Loucy (cell line): ENCODE data around the gene NAALADL2.

Experiments
- EZH2phosphoT487 ChIP-seq: fragments of 200-600 bp; IDR thresholded peaks from 2 replicates; pipeline ENCODE4 v1.6.1; 2018; ENCODE audit warnings: antibody characterized with exemption, mild to moderate bottlenecking, moderate library complexity, borderline replicate concordance
- TF ChIP-seq, protein P1 (sequence below): fragments of 200-600 bp; sonication (generic); conservative IDR thresholded peaks from 2 replicates; pipeline ENCODE4 v1.5.1; 2014; ENCODE audit warnings: mild to moderate bottlenecking, antibody characterized with exemption, low read length

DNA sequence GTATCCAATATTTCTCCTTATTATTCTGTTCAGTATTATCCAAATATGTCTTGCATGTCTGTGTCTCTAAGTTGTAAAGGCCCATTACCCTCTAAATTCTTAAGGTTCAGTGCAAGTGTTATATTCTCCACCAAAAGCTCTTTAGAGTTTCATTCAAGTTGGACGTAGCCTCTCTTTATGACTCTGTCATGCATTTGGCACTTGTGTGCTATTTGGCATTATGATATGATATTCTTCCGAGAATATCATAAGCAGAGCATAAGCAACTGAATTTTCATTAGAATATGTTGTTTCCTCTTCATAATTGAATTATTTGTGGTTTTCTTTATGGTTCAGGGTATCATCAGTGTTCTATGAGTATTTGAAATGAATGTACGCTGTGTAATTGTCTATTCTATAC lies 594.2 kb downstream of the NAALADL2 start:
- TF ChIP-seq, protein P1, sequence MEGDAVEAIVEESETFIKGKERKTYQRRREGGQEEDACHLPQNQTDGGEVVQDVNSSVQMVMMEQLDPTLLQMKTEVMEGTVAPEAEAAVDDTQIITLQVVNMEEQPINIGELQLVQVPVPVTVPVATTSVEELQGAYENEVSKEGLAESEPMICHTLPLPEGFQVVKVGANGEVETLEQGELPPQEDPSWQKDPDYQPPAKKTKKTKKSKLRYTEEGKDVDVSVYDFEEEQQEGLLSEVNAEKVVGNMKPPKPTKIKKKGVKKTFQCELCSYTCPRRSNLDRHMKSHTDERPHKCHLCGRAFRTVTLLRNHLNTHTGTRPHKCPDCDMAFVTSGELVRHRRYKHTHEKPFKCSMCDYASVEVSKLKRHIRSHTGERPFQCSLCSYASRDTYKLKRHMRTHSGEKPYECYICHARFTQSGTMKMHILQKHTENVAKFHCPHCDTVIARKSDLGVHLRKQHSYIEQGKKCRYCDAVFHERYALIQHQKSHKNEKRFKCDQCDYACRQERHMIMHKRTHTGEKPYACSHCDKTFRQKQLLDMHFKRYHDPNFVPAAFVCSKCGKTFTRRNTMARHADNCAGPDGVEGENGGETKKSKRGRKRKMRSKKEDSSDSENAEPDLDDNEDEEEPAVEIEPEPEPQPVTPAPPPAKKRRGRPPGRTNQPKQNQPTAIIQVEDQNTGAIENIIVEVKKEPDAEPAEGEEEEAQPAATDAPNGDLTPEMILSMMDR = no peak
- no peak for TF ChIP-seq EZH2phosphoT487
